SK-N-SH (cell line): ENCODE data around the gene FA2H. TPM values are rescaled to one million over a fixed set of nuclear protein-coding genes. Genes with fewer than 3 reads are reported as not detected.

ENCODE experiments used
- CTCF ChIA-PET: fragments of 300-600, 350-600 bp; formaldehyde crosslinking; extraction: SDS; loops from one replicate; lab custom pipeline; 2021; lab: Yijun Ruan, JAX
- POLR2A ChIA-PET: fragments of 350-600 bp; sonication (Branson Sonifier 250); formaldehyde crosslinking; extraction: SDS; loops from one replicate; lab custom pipeline; 2020; ENCODE audit warnings: antibody characterized with exemption, inconsistent platforms; lab: Yijun Ruan, JAX
- DNase-seq: peaks from one replicate; pipeline ENCODE4 v3.0.0; 2012
- H2AFZ ChIP-seq: fragments of 200-600 bp; sonication (generic); 2 replicates; pipeline ENCODE4 v1.8.1; 2016; ENCODE audit warnings: antibody characterized with exemption, mild to moderate bottlenecking, low read depth
- H3F3A ChIP-seq: fragments of 200-600 bp; sonication (generic); replicated peaks from 2 replicates; pipeline ENCODE3; 2016; ENCODE audit warnings: antibody characterized with exemption, mild to moderate bottlenecking; ENCODE audit not compliant: insufficient read depth
- H3K27ac ChIP-seq, 2 experiments: fragments of 200-500 bp in 1 of 2; fragments of 200-600 bp in 1 of 2; sonication (Bioruptor generic) in 1 of 2; sonication (generic), shearing (Covaris generic) in 1 of 2; 2 replicates each; pipeline versions ENCODE4 v1.5.1 to v1.6.1; 2014 to 2016; ENCODE audit warnings: low read depth in 2 of 2, inconsistent platforms in 1 of 2, low read length in 1 of 2, mild to moderate bottlenecking in 1 of 2, mixed read lengths in 1 of 2
- H3K27me3 ChIP-seq: fragments of 200-600 bp; sonication (generic), shearing (Covaris generic); 2 replicates; pipeline ENCODE4 v1.6.1; 2016; ENCODE audit warnings: mixed run types; ENCODE audit not compliant: insufficient read depth
- H3K36me3 ChIP-seq, 2 experiments: fragments of 200-500 bp in 1 of 2; fragments of 200-600 bp in 1 of 2; sonication (Bioruptor generic) in 1 of 2; sonication (generic) in 1 of 2; replicated peaks in 1 of 2; 2 replicates each; pipeline versions ENCODE3 to v1.5.1; 2014 to 2016; ENCODE audit warnings: low read length in 1 of 2, mild to moderate bottlenecking in 1 of 2; ENCODE audit not compliant: insufficient read depth in 2 of 2, control insufficient read depth in 1 of 2
- H3K4me1 ChIP-seq, 2 experiments: fragments of 200-500 bp in 1 of 2; fragments of 200-600 bp in 1 of 2; sonication (Bioruptor generic) in 1 of 2; sonication (generic), shearing (Covaris generic) in 1 of 2; 2 replicates each; pipeline versions ENCODE4 v1.5.1 to v1.6.1; 2014 to 2016; ENCODE audit warnings: low read depth in 1 of 2, low read length in 1 of 2, mixed run types in 1 of 2; ENCODE audit not compliant: insufficient read depth in 2 of 2, control insufficient read depth in 1 of 2
- H3K4me2 ChIP-seq: fragments of 200-600 bp; sonication (generic), shearing (Covaris generic); 2 replicates; pipeline ENCODE4 v1.6.1; 2017; ENCODE audit warnings: mixed run types
- H3K4me3 ChIP-seq, 2 experiments: fragments of 200-500 bp in 1 of 2; fragments of 200-600 bp in 1 of 2; sonication (Bioruptor generic) in 1 of 2; sonication (generic), shearing (Covaris generic) in 1 of 2; 2 replicates each; pipeline versions ENCODE4 v1.5.1 to v1.8.1; 2014 to 2016; ENCODE audit warnings: low read depth in 2 of 2, inconsistent platforms in 1 of 2, low read length in 1 of 2, mild to moderate bottlenecking in 1 of 2, mixed read lengths in 1 of 2, moderate library complexity in 1 of 2
- H3K79me2 ChIP-seq: fragments of 200-600 bp; sonication (generic); 2 replicates; pipeline ENCODE4 v1.8.1; 2017; ENCODE audit warnings: mild to moderate bottlenecking; ENCODE audit not compliant: insufficient read depth
- H3K9ac ChIP-seq: fragments of 200-600 bp; sonication (generic); 2 replicates; pipeline ENCODE4 v1.6.1; 2017; ENCODE audit warnings: mixed run types
- H3K9me2 ChIP-seq: fragments of 200-600 bp; sonication (generic); 2 replicates; pipeline ENCODE4 v1.6.1; 2017; ENCODE audit warnings: mixed run types
- H3K9me3 ChIP-seq: fragments of 200-600 bp; sonication (generic); 2 replicates; pipeline ENCODE4 v1.6.1; 2017; ENCODE audit warnings: mixed run types, mild to moderate bottlenecking, moderate library complexity
- H4K20me1 ChIP-seq: fragments of 200-600 bp; sonication (generic); 2 replicates; pipeline ENCODE4 v1.6.1; 2017; ENCODE audit warnings: mild to moderate bottlenecking, mixed run types; ENCODE audit not compliant: insufficient read depth
- CHD2 ChIP-seq: fragments of 150-350 bp; IDR thresholded peaks from 2 replicates; pipeline ENCODE4 v1.6.1; 2018; ENCODE audit warnings: low read length; ENCODE audit not compliant: partially characterized antibody
- ELF1 ChIP-seq: IDR thresholded peaks from 2 replicates; pipeline ENCODE4 v1.4.0; 2012
- EP300 ChIP-seq, 2 experiments: IDR thresholded peaks; 2 replicates each; pipeline versions ENCODE4 v1.4.0 to v1.6.1; 2012; ENCODE audit warnings: borderline replicate concordance in 1 of 2, low read depth in 1 of 2, low read length in 1 of 2
- EZH2phosphoT487 ChIP-seq: fragments of 200-600 bp; sonication (generic); IDR thresholded peaks from 2 replicates; pipeline ENCODE4 v1.6.1; 2017; ENCODE audit warnings: low read depth, mixed run types, mild to moderate bottlenecking, antibody characterized with exemption, moderate library complexity, borderline replicate concordance
- FOSL2 ChIP-seq: IDR thresholded peaks from 2 replicates; pipeline ENCODE4 v1.4.0; 2012; ENCODE audit warnings: low read depth, mild to moderate bottlenecking, moderate library complexity, borderline replicate concordance
- FOXJ3 ChIP-seq: sonication (generic); formaldehyde crosslinking; IDR thresholded peaks from 2 replicates; pipeline ENCODE4 v1.5.1; 2020; ENCODE audit warnings: mild to moderate bottlenecking, missing genetic modification reagents
- FOXM1 ChIP-seq: IDR thresholded peaks from 2 replicates; pipeline ENCODE4 v1.4.0; 2012; ENCODE audit warnings: low read depth, mild to moderate bottlenecking
- GATA2 ChIP-seq: sonication (generic); formaldehyde crosslinking; IDR thresholded peaks from 2 replicates; pipeline ENCODE4 v1.5.0; 2020; ENCODE audit warnings: mild to moderate bottlenecking, missing genetic modification reagents
- MXI1 ChIP-seq: IDR thresholded peaks from 2 replicates; pipeline ENCODE4 v1.6.1; 2012; ENCODE audit warnings: mild to moderate bottlenecking, low read depth, low read length, improper control_type of control experiment
- NFIC ChIP-seq: IDR thresholded peaks from 2 replicates; pipeline ENCODE4 v1.4.0; 2012; ENCODE audit warnings: borderline replicate concordance
- POLR2AphosphoS5 ChIP-seq: IDR thresholded peaks from 2 replicates; pipeline ENCODE4 v1.6.1; 2012; ENCODE audit warnings: low read depth, low read length
- REST ChIP-seq: IDR thresholded peaks from 2 replicates; pipeline ENCODE4 v1.6.1; 2012; ENCODE audit warnings: mild to moderate bottlenecking, low read depth, low read length, moderate library complexity
- RFX5 ChIP-seq: IDR thresholded peaks from 2 replicates; pipeline ENCODE4 v1.6.1; 2012; ENCODE audit warnings: mild to moderate bottlenecking, improper control_type of control experiment, low read length
- RXRA ChIP-seq: IDR thresholded peaks from 2 replicates; pipeline ENCODE4 v1.4.0; 2012; ENCODE audit warnings: low read depth, mild to moderate bottlenecking, borderline replicate concordance
- TAF1 ChIP-seq: IDR thresholded peaks from 2 replicates; pipeline ENCODE4 v1.6.1; 2012; ENCODE audit warnings: low read depth, mild to moderate bottlenecking, low read length, moderate library complexity, borderline replicate concordance
- TCF12 ChIP-seq: IDR thresholded peaks from 2 replicates; pipeline ENCODE4 v1.4.0; 2012
- TEAD4 ChIP-seq: IDR thresholded peaks from 2 replicates; pipeline ENCODE4 v1.4.0; 2012; ENCODE audit warnings: mild to moderate bottlenecking, borderline replicate concordance; ENCODE audit not compliant: insufficient read depth
- WGBS: methylation state at CpG from one replicate; pipeline ENCODE4 v1.1.6; 2017; ENCODE audit warnings: low lambda C conversion rate; 5-methylcytosine and 5-hydroxymethylcytosine counted together
- polyA plus RNA-seq, 3 experiments: library from polyadenylated mRNA; depleted of rRNA; stranded (reverse); fragments of >200 nt; gene quantifications; 2 replicates each; pipeline ENCODE4 v1.2.3, GENCODE V29; 2012
- TF ChIP-seq, protein P1 (sequence below): fragments of 200-600 bp; sonication (generic); IDR thresholded peaks from 2 replicates; pipeline ENCODE4 v1.6.1; 2017; ENCODE audit warnings: antibody characterized with exemption, mild to moderate bottlenecking, moderate library complexity
- TF ChIP-seq, protein P2 (sequence below): IDR thresholded peaks from 2 replicates; pipeline ENCODE4 v1.4.0; 2012; ENCODE audit warnings: low read depth
- TF ChIP-seq, protein P3 (sequence below): IDR thresholded peaks from 2 replicates; pipeline ENCODE4; 2012

The FA2H gene
- polyA plus RNA-seq, 1 of the 3 experiments (the other 2 are of a cell fraction) = not detected

GRCh38 chr16:74716355-74716754 is 58.3 kb downstream of the FA2H start:
- ChIA-PET POLR2A (no interaction called here), CTCF (interaction anchor here (1.5 to 12.3 kb wide), 2 partner anchors 106 to 147 kb away, joined by 3 to 192 read pairs; no protein-coding TSS in a partner anchor)
- peak; percentile 10 for DNase-seq
- 55% methylated on average over 8 of the region's 15 CpGs for whole genome bisulfite sequencing
- no peak for TF ChIP-seq CHD2
- TF ChIP-seq ELF1 = no peak
- no peak for TF ChIP-seq MXI1
- TF ChIP-seq TCF12 = no peak
- TF ChIP-seq TEAD4 = no peak
- TF ChIP-seq NFIC = no peak
- TF ChIP-seq EZH2phosphoT487 = no peak
- TF ChIP-seq, protein P1, sequence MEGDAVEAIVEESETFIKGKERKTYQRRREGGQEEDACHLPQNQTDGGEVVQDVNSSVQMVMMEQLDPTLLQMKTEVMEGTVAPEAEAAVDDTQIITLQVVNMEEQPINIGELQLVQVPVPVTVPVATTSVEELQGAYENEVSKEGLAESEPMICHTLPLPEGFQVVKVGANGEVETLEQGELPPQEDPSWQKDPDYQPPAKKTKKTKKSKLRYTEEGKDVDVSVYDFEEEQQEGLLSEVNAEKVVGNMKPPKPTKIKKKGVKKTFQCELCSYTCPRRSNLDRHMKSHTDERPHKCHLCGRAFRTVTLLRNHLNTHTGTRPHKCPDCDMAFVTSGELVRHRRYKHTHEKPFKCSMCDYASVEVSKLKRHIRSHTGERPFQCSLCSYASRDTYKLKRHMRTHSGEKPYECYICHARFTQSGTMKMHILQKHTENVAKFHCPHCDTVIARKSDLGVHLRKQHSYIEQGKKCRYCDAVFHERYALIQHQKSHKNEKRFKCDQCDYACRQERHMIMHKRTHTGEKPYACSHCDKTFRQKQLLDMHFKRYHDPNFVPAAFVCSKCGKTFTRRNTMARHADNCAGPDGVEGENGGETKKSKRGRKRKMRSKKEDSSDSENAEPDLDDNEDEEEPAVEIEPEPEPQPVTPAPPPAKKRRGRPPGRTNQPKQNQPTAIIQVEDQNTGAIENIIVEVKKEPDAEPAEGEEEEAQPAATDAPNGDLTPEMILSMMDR = no peak
- no peak for TF ChIP-seq FOXM1
- TF ChIP-seq RXRA = no peak
- no peak for TF ChIP-seq FOXJ3 (CRISPR knock-in tag)
- TF ChIP-seq GATA2 (CRISPR knock-in tag) = no peak
- no peak for TF ChIP-seq TAF1
- no peak for TF ChIP-seq EP300 (IDR thresholded peaks at IDR 0.05; ENCODE audit: borderline replicate concordance in 1 of 2, low read depth in 1 of 2, low read length in 1 of 2)
- no peak for TF ChIP-seq POLR2AphosphoS5
- TF ChIP-seq, protein P2, sequence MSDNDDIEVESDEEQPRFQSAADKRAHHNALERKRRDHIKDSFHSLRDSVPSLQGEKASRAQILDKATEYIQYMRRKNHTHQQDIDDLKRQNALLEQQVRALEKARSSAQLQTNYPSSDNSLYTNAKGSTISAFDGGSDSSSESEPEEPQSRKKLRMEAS = no peak
- H3K79me2 ChIP-seq = no peaks in the 10 kb centered on the region
- no peaks in the 10 kb centered on the region for H3K36me3 ChIP-seq
- no peaks in the 10 kb centered on the region; the same call in 1 of the 2 replicates for H3K27me3 ChIP-seq
- no peaks in the 10 kb centered on the region for H4K20me1 ChIP-seq
- no peak overlapping the region for H3K9ac ChIP-seq
- H2AFZ ChIP-seq = no peak overlapping the region
- H3K9me2 ChIP-seq = no peaks in the 10 kb centered on the region
- no peak overlapping the region for H3K4me2 ChIP-seq
- H3K9me3 ChIP-seq = no peaks in the 10 kb centered on the region
- no peaks in the 10 kb centered on the region for H3K4me1 ChIP-seq
- no peaks in the 10 kb centered on the region for H3F3A ChIP-seq
- H3K27ac ChIP-seq = no peak overlapping the region
- no peak overlapping the region for H3K4me3 ChIP-seq

GRCh38 chr16:74713876-74714275 is 60.7 kb downstream of the FA2H start:
- H3F3A ChIP-seq = no peaks in the 10 kb centered on the region
- no peaks in the 10 kb centered on the region for H3K4me1 ChIP-seq
- WGBS = 65% methylated on average over 8 of the region's 10 CpGs
- no peak overlapping the region for H2AFZ ChIP-seq
- DNase-seq = peak; percentile 19
- H3K9me3 ChIP-seq = no peaks in the 10 kb centered on the region
- H3K9ac ChIP-seq = no peak overlapping the region
- no peaks in the 10 kb centered on the region; the same call in 1 of the 2 replicates for H3K27me3 ChIP-seq
- ChIA-PET CTCF (interaction anchor here (0.8 to 12.3 kb wide), 8 partner anchors 9 to 397 kb away, joined by 3 to 192 read pairs (median 6); no protein-coding TSS in a partner anchor), POLR2A (no interaction called here)
- H3K27ac ChIP-seq = no peak overlapping the region
- no peaks in the 10 kb centered on the region for H4K20me1 ChIP-seq
- no peaks in the 10 kb centered on the region for H3K9me2 ChIP-seq
- H3K36me3 ChIP-seq = no peaks in the 10 kb centered on the region
- no peaks in the 10 kb centered on the region for H3K79me2 ChIP-seq
- no peak overlapping the region for H3K4me3 ChIP-seq
- H3K4me2 ChIP-seq = no peak overlapping the region
- TF ChIP-seq ELF1 (no peak), TAF1 (no peak), REST (no peak), RXRA (no peak), POLR2AphosphoS5 (no peak), RFX5 (no peak), EZH2phosphoT487 (no peak), FOSL2 (no peak), FOXM1 (no peak)
- TF ChIP-seq, protein P2 = no peak
- TF ChIP-seq, protein P3, sequence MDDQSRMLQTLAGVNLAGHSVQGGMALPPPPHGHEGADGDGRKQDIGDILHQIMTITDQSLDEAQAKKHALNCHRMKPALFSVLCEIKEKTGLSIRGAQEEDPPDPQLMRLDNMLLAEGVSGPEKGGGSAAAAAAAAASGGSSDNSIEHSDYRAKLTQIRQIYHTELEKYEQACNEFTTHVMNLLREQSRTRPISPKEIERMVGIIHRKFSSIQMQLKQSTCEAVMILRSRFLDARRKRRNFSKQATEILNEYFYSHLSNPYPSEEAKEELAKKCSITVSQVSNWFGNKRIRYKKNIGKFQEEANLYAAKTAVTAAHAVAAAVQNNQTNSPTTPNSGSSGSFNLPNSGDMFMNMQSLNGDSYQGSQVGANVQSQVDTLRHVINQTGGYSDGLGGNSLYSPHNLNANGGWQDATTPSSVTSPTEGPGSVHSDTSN = no peak
